HG03064 (cell line): ENCODE results near the gene TAF4.
"Not testable (repeated sequence)": the region's sequence is repeated elsewhere in the genome, so short reads cannot be mapped to it uniquely, and the experiment has no call there.

Source experiments
- ATAC-seq: cut with Tn5 transposase; IDR thresholded peaks from one replicate; pipeline ENCODE4 v1.9.1; 2021; ENCODE audit warnings: low read depth; ENCODE audit not compliant: unreplicated experiment

Gene TAF4

GRCh38 chr20:62065674-62066338, at the start of gene TAF4:
Gene TAF4 (minus strand): TSS chr20:62065881. CDS start chr20:62065810, 71 bp downstream.
- peak; percentile 52 for ATAC-seq

- ATAC-seq, result no peak
These were observed 49.2 kb upstream of the TAF4 start for GRCh38 chr20:62114894-62115293.

- no peak for ATAC-seq
These were observed 46.7 kb upstream of the TAF4 start for GRCh38 chr20:62112368-62112767.

- ATAC-seq, result no peak
These were observed 45.5 kb upstream of the TAF4 start for GRCh38 chr20:62111148-62111547.

- no peak for ATAC-seq
These were observed 39.9 kb upstream of the TAF4 start for GRCh38 chr20:62105592-62105991.

GRCh38 chr20:62104791-62105345, 39.2 kb upstream of the TAF4 start:
- no peak for ATAC-seq

- no peak for ATAC-seq
These were observed 38.6 kb upstream of the TAF4 start for GRCh38 chr20:62104234-62104789.

GRCh38 chr20:62103508-62104233, 38.0 kb upstream of the TAF4 start:
- no peak for ATAC-seq

- no peak for ATAC-seq
These were observed 35.4 kb upstream of the TAF4 start for GRCh38 chr20:62101078-62101477.

- no peak for ATAC-seq
These were observed 32.3 kb upstream of the TAF4 start for GRCh38 chr20:62097881-62098407.

- no peak for ATAC-seq
These were observed 31.0 kb upstream of the TAF4 start for GRCh38 chr20:62096421-62097380.

- no peak for ATAC-seq
These were observed 23.7 kb upstream of the TAF4 start for GRCh38 chr20:62089393-62089792.

- ATAC-seq, result no peak
These were observed 22.8 kb upstream of the TAF4 start for GRCh38 chr20:62088258-62089127.

- ATAC-seq, result no peak
These were observed 22.0 kb upstream of the TAF4 start for GRCh38 chr20:62087632-62088031.

- ATAC-seq, result no peak
These were observed 21.5 kb upstream of the TAF4 start for GRCh38 chr20:62087227-62087626.

GRCh38 chr20:62085206-62085605, 19.5 kb upstream of the TAF4 start:
- ATAC-seq, result no peak

- ATAC-seq, result not testable (repeated sequence)
These were observed 18.5 kb upstream of the TAF4 start for GRCh38 chr20:62084224-62084623.

- ATAC-seq, result no peak
These were observed 17.6 kb upstream of the TAF4 start for GRCh38 chr20:62083312-62083711.

- no peak for ATAC-seq
These were observed 14.7 kb upstream of the TAF4 start for GRCh38 chr20:62080249-62080990.
